NCI-H1694 treated with DMSO at 0.1 percent for 48 hours (cell line): ENCODE measurements around the gene LYSET.
A peak's percentile ranks its signal among the peaks of the same experiment; 100 is the strongest.
"Not testable (repeated sequence)": the region's sequence is repeated elsewhere in the genome, so short reads cannot be mapped to it uniquely, and the experiment has no call there.

ENCODE experiments used
- DNase-seq: peaks from one replicate; lab custom pipeline; 2025; lab: John Stamatoyannopoulos, UW

LYSET gene

GRCh38 chr14:93184391-93185348 is at the start of gene LYSET, which contains the start of gene MOAP1:
LYSET (plus strand) TSS chr14:93185317; CDS start chr14:93185406, 89 bp downstream.
MOAP1 (minus strand) TSS chr14:93184897; CDS start chr14:93184242, 655 bp downstream.
- peak; percentile 79 for DNase-seq

DNA sequence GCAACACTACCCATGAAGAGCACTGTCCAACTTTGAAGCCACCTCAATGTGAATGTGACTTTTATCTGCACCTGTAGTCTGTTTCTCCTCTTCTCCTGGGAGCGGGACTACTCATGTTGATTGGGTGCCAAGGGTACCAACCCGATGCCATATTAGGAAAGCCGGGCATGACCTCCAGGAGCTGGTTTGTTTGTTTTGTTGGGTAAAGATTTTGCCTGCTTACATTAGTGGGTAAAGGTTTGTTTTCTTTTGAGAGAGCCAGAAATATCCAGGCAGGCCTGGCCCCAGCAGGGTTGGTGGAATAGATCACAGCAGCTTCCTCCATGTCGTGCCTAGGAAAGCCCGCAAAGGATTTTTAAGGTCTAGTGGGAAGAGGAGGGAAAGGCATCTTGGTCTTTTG is 49.7 kb upstream of the LYSET start:
- DNase-seq = no peak

GRCh38 chr14:93136009-93136408 is 49.1 kb upstream of the LYSET start:
- DNase-seq = no peak

GRCh38 chr14:93136508-93136907 is 48.6 kb upstream of the LYSET start:
- DNase-seq = not testable (repeated sequence)

DNA sequence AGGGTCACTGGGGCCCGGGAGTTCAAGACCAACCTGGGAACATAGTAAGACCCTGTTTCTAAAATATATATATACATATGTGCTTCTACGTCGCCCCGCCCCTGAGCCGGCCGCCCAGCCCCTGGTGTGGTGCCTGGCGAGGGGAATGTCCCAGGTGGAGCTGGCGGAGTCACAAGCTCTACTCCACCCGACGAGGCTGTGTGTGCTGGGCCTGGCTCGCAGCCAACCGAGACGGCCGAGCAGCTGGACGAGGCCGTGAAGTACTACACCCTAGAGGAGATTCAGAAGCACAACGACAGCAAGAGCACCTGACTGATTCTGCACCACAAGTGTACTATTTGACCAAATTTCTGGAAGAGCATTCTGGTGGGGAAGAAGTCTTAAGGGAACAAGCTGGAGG is 47.3 kb upstream of the LYSET start:
- no peak for DNase-seq

DNA sequence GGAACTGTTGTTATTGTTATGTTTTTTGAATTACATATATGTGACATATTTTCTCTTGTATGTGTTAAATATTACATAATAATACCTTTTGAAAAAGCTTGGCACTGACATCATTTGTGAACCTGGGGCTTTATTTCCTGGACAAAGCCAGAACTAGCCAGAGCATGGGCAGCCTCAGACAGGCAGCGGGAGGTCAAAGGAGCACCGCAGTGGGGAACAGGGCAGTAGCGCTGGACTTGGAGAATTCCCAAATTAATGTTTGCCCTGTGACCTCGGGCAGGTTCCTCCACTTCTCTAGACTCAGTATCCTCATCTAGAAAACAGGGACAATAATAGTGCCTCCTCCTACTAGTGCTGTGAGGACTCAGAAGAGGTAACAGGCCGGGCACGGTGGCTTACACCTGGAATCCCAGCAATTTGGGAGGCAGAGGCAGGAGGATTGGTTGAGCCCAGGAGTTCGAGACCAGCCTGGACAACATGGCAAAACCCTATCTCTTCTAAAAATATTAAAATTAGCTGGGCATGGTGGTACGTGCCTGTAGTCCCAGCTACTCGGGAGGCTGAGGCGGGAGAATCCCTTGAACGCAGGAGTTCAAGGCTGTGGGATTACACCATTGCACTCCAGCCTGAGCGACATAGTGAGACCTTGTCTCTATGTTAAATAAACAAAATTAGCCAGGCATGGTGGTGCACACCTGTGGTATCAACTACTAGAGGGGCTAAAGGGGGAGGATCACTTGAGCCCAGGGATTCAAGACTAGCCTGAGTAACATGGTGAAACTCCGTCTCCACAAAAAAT is 42.1 kb upstream of the LYSET start:
- no peak for DNase-seq

GRCh38 chr14:93146119-93146518 is 39.0 kb upstream of the LYSET start:
- no peak for DNase-seq

DNA sequence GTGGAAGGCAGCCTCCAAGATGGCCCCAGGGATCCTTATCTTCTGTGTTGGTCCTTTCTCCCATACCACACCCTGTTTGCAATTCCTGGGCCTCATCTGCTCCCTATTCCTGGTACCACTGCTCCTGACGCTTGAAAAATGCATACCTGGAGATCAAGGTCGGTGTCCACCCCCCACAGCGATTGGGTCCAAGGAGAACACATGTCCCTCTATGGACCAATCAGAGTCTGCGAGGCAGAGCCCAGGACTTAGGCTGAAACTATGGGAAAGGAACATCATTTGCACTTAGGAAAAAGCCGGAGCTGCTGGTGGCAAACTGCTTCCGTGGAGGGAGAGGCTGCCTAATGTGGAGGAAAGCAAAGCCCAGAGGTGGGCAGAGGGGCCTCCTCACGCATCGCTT is 36.1 kb upstream of the LYSET start:
- DNase-seq = no peak

DNA sequence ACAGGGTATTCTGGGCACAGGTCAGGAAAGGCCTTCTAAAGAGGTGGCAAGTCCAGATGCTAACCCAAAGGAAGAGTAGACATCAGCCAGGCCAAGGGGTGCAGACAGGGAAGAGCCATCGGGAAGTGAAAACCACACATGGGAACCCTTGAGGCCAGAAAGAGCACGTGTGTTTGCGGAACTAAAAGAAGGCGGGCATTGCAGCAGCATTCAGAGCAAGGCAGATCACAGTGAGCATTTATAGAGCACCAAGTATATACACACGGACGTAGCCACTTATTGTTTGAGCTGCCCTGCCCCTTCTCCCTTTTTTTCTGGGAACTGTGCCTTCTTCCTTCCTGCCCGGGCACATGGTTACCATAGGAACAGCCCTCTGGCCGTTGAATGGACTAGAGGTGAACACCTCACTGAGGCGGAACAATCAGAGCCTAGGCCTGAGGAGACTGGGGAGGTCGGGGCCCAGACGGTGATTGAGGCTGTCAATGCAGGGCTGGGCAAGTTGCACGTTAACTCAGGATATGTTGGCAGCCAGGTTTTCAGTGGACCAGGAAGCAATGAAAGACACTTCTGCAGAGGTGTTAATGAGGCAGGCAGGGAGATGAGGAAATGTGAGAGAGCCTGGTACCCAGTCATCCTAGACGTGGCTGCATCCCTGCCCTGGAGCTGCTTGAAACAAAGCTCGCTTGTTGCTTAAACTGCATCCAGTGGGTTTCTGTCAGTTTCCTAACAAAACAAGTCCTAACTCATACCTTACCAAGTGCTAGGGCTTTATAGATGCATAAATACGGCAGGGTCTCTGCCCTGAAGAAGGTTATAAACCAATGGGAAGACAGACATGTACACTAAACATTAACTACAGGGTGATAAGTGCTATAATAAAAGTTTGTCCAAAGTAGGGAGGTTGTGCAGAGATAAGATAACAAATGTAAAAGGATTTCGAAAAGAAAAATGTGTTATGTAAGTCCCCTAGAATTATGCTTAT is 34.6 kb upstream of the LYSET start:
- DNase-seq = no peak

GRCh38 chr14:93153121-93153520 is 32.0 kb upstream of the LYSET start:
- no peak for DNase-seq

GRCh38 chr14:93155667-93156066 is 29.4 kb upstream of the LYSET start:
- DNase-seq = no peak

DNA sequence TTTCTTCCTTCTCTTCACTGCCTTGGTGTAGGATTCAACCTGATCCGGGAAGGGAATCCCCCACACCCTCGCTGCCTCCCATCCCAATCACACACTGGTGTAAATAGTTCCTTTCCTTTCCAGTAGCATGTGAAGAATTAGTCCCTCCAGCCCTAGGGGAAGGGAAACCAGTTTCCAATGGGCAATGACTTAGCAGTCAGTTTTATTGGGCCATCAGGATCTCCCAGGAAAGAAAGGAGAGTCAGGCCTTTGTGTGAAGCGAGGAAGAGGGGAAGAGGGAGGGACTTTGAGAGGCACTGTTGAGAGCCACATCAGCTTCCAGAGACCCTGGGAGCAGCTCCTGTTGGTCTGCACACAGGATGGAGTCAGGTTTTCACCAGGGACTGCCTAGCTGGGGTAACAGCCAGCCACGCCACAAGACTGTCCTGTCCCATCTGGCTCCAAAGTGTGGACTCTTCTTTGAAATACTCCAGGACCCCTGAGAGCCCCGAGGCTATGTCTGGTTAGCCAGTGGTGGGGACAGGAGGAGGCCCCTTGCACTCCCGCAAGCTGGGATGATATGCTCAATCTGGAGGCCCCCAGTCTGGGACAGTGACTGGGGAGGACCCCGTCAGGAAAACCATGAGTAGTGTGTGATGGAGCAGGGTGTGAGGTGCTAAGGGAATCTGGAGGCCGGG is 28.3 kb upstream of the LYSET start:
- no peak for DNase-seq

GRCh38 chr14:93158349-93158748 is 26.8 kb upstream of the LYSET start:
- DNase-seq = not testable (repeated sequence)

DNA sequence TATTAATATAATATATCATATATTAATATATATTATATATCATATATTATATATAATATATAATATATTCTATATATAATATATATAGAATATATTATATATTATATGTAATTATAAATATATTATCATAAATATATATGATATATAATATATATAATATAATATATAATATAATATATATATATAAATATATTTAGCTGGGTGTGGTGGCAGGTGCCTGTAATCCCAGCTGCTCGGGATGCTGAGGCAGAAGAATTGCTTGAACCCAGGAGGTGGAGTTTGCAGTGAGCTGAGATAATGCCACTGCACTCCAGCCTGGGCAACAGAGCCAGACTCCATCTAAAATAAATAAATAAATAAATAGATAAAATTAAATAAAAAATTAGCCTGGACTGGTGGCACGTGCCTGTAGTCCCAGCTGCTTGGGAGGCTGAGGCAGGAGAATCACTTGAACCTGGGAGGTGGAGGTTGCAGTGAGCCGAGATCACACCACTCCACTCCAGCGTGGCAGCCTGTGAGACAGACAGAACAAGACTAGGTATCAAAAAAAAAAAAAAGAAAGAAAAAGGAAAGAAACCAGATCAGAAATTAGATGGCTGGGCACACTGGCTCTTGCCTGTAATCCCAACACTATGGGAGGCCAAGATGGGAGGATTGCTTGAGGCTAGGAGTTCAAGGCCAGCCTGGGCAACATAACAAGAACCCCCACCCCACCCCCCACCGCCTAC is 25.3 kb upstream of the LYSET start:
- not testable (repeated sequence) for DNase-seq

DNA sequence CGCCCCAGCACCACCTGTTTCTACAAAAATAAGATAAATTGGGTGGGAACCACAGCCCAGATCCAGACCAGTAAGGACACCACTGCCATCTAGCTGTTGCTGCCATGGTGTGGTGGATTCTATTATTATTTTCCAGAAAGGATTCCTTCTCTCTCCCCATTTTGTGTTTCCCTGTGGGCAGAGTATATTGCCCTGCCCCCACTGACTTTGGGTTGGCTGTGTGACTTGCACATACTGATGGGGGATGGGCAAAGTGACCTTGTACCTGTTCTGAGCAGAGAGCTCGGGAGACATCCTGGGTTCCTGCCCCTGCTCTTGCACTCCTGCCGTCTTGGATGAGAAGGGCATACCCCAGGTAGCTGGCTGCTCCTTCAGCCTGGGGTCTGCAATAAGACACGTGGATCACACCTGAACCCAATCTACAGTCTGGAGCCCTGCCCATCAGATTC is 24.7 kb upstream of the LYSET start:
- peak; percentile 57 for DNase-seq

GRCh38 chr14:93161411-93161940 is 23.6 kb upstream of the LYSET start:
- no peak for DNase-seq

- DNase-seq = peak; percentile 6
Observed at GRCh38 chr14:93163564-93163963, 21.6 kb upstream of the LYSET start.

DNA sequence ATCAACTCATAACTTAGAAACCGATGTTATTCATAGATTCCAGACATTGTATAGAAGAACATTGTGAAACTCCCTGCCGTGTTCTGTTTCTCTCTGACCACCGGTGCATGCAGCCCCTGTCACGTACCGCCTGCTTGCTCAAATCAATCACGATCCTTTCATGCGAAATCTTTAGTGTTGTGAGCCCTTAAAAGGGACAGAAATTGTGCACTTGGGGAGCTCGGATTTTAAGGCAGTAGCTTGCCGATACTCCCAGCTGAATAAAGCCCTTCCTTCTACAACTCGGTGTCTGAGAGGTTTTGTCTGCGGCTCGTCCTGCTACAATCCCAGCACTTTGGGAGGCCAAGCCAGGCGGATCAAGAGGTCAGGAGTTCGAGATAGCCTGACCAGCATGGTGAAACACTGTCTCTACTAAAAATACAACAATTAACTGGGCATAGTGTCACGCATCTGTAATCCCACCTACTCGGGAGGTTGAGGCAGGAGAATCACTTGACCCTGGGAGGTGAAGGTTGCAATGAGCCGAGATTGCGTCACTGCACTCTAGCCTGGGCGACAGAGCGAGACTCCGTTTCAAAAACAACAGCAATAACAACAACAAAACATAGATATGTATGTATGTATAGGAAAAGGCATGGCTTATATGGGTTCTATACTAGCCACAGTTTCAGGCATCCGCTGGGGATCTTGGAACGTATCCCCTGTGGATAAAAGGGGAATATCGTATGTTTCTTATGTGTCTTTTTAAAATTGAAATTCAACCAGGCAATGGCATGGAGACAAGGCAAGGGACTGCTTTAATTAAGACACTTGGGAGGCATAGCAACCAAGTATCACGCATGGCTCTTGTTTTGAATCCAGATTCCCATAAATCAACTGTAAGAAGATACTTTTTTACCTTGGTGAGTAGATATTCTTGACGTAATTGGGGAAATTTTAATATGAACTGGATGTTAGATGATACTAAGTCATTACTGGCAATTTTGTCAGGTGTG is 19.5 kb upstream of the LYSET start:
- not testable (repeated sequence) for DNase-seq

- DNase-seq = not testable (repeated sequence)
Observed at GRCh38 chr14:93168610-93169009, 16.5 kb upstream of the LYSET start.
